HCT116 (cell line): ENCODE data around the gene RAD18. TPM values are rescaled to one million over a fixed set of nuclear protein-coding genes. Genes with fewer than 3 reads are reported as not detected.

Source experiments
- ATAC-seq: fragments of 200-7000 bp; cut with Tn5 transposase; 2 replicates; pipeline ENCODE4 v1.9.1; 2020; ENCODE audit warnings: mild to moderate bottlenecking, moderate library complexity
- BruUV-seq: library from RNA; stranded (reverse); fragments of 400-500 nt; replicated peaks from 2 replicates; lab custom pipeline; 2021; lab: Mats Ljungman, UMichigan
- CTCF ChIA-PET: fragments of 300-600 bp; sonication (Branson Sonifier 250); formaldehyde crosslinking; loops from one replicate; lab custom pipeline; 2021; ENCODE audit warnings: antibody characterized with exemption; lab: Charles Lee
- POLR2A ChIA-PET: fragments of 300-600, 350-600 bp; sonication (Branson Sonifier 250); formaldehyde crosslinking; loops from one replicate; lab custom pipeline; 2021; ENCODE audit warnings: antibody characterized with exemption; lab: Charles Lee
- RAD21 ChIA-PET, 2 experiments: fragments of 300-600 bp; sonication (Branson Sonifier 250); formaldehyde crosslinking; loops; one replicate each; lab custom pipeline; 2023; ENCODE audit warnings: low total read pairs in 2 of 2; ENCODE audit not compliant: uncharacterized antibody in 2 of 2, unreplicated experiment in 2 of 2, low non-redundant PET in 1 of 2; lab: Charles Lee
- DNase-seq: peaks from one replicate; pipeline ENCODE4 v3.0.0-alpha.2; 2010; ENCODE audit warnings: low read depth, low spot score
- H2AFZ ChIP-seq: fragments of 200-600 bp; shearing (Covaris generic), sonication (generic); 2 replicates; pipeline ENCODE4 v1.6.1; 2017; ENCODE audit warnings: low read depth, mixed run types, mixed read lengths, antibody characterized with exemption, low read length; ENCODE audit not compliant: poor library complexity, severe bottlenecking
- H3K27ac ChIP-seq: 2 replicates; pipeline ENCODE4 v1.5.1; 2012; ENCODE audit warnings: low read depth, low read length
- H3K27me3 ChIP-seq: fragments of 200-600 bp; sonication (generic); 2 replicates; pipeline ENCODE4 v1.6.1; 2016; ENCODE audit warnings: mixed run types, low read length, mixed read lengths; ENCODE audit not compliant: insufficient read depth
- H3K36me3 ChIP-seq, 2 experiments: fragments of 200-500 bp in 1 of 2; fragments of 200-600 bp in 1 of 2; sonication (Bioruptor generic) in 1 of 2; sonication (generic) in 1 of 2; 2 replicates each; pipeline versions ENCODE4 v1.5.1 to v1.6.1; 2014 to 2016; ENCODE audit warnings: low read length in 2 of 2, inconsistent platforms in 1 of 2, mixed read lengths in 1 of 2, mixed run types in 1 of 2; ENCODE audit not compliant: insufficient read depth in 2 of 2, control insufficient read depth in 1 of 2
- H3K4me1 ChIP-seq, 2 experiments: fragments of 200-600 bp in 1 of 2; sonication (generic) in 1 of 2; 2 replicates each; pipeline versions ENCODE4 v1.5.1 to v1.6.1; 2012 to 2017; ENCODE audit warnings: low read length in 2 of 2, inconsistent platforms in 1 of 2, mild to moderate bottlenecking in 1 of 2, mixed read lengths in 1 of 2, mixed run types in 1 of 2, moderate library complexity in 1 of 2; ENCODE audit not compliant: insufficient read depth in 2 of 2, control insufficient read depth in 1 of 2
- H3K4me2 ChIP-seq: fragments of 200-600 bp; sonication (generic); 2 replicates; pipeline ENCODE4 v1.6.1; 2017; ENCODE audit warnings: mixed run types, low read length, mixed read lengths
- H3K4me3 ChIP-seq, 2 experiments: fragments of 200-600 bp in 1 of 2; sonication (generic) in 1 of 2; replicated peaks in 1 of 2; 2 replicates each; pipeline ENCODE4 v1.5.1; 2011 to 2016; ENCODE audit warnings: low read length in 2 of 2, control low read depth in 1 of 2, low read depth in 1 of 2, mild to moderate bottlenecking in 1 of 2, mixed read lengths in 1 of 2, mixed run types in 1 of 2
- H3K79me2 ChIP-seq: fragments of 200-600 bp; sonication (generic); 2 replicates; pipeline ENCODE4 v1.6.1; 2017; ENCODE audit warnings: mild to moderate bottlenecking, mixed run types, low read length, moderate library complexity, mixed read lengths; ENCODE audit not compliant: insufficient read depth
- H3K9ac ChIP-seq: fragments of 200-600 bp; sonication (generic); 2 replicates; pipeline ENCODE4 v1.6.1; 2016; ENCODE audit warnings: low read length, mixed read lengths
- H3K9me2 ChIP-seq: fragments of 200-600 bp; sonication (generic), shearing (Covaris generic); 2 replicates; pipeline ENCODE4 v1.6.1; 2017; ENCODE audit warnings: mixed run types, mild to moderate bottlenecking, moderate library complexity; ENCODE audit not compliant: insufficient read depth
- H3K9me3 ChIP-seq, 2 experiments: fragments of 200-500 bp in 1 of 2; fragments of 200-600 bp in 1 of 2; sonication (Bioruptor generic) in 1 of 2; sonication (generic) in 1 of 2; 2 replicates each; pipeline ENCODE4 v1.6.1; 2014 to 2017; ENCODE audit warnings: low read length in 2 of 2, mixed read lengths in 2 of 2, inconsistent platforms in 1 of 2, low read depth in 1 of 2, mild to moderate bottlenecking in 1 of 2, mixed run types in 1 of 2, moderate library complexity in 1 of 2; ENCODE audit not compliant: control insufficient read depth in 1 of 2, insufficient read depth in 1 of 2
- H4K20me1 ChIP-seq: fragments of 200-600 bp; sonication (generic), shearing (Covaris generic); 2 replicates; pipeline ENCODE4 v1.6.1; 2017; ENCODE audit warnings: mixed run types, mild to moderate bottlenecking, moderate library complexity; ENCODE audit not compliant: insufficient read depth
- ATF3 ChIP-seq: IDR thresholded peaks from 2 replicates; pipeline ENCODE4 v1.6.1; 2012
- CEBPB ChIP-seq: IDR thresholded peaks from 2 replicates; pipeline ENCODE4 v1.6.1; 2012; ENCODE audit warnings: low read depth
- CTCF ChIP-seq, 3 experiments: fragments of 200-600 bp in 1 of 3; sonication (generic) in 1 of 3; IDR thresholded peaks in 2 of 3; conservative IDR thresholded peaks in 1 of 3; 2 replicates each; pipeline ENCODE4 v1.5.1; 2012 to 2017; ENCODE audit warnings: low read depth in 2 of 3, low read length in 2 of 3, antibody characterized with exemption in 1 of 3, borderline replicate concordance in 1 of 3, control low read depth in 1 of 3, mild to moderate bottlenecking in 1 of 3, mixed read lengths in 1 of 3, mixed run types in 1 of 3, moderate library complexity in 1 of 3; ENCODE audit not compliant: insufficient read depth in 1 of 3
- EGR1 ChIP-seq: IDR thresholded peaks from 2 replicates; pipeline ENCODE4 v1.6.1; 2012; ENCODE audit warnings: low read depth
- ELF1 ChIP-seq: IDR thresholded peaks from 2 replicates; pipeline ENCODE4 v1.6.1; 2012; ENCODE audit warnings: low read depth, borderline replicate concordance
- EZH2 ChIP-seq: fragments of 200-600 bp; sonication (generic); IDR thresholded peaks from 2 replicates; pipeline ENCODE4 v1.6.1; 2017; ENCODE audit warnings: antibody characterized with exemption, mixed run types
- FOSL1 ChIP-seq: IDR thresholded peaks from 2 replicates; pipeline ENCODE4 v1.6.1; 2012; ENCODE audit warnings: low read depth
- JUND ChIP-seq: IDR thresholded peaks from 2 replicates; pipeline ENCODE4 v1.6.1; 2012
- MAX ChIP-seq: IDR thresholded peaks from 2 replicates; pipeline ENCODE4 v1.6.1; 2012
- POLR2A ChIP-seq: IDR thresholded peaks from 2 replicates; pipeline ENCODE4 v1.7.0; 2011; ENCODE audit warnings: borderline replicate concordance; ENCODE audit not compliant: insufficient read depth, insufficient read length; ENCODE audit errors: extremely low read depth
- POLR2AphosphoS5 ChIP-seq: IDR thresholded peaks from 2 replicates; pipeline ENCODE4 v1.6.1; 2011; ENCODE audit warnings: mild to moderate bottlenecking, low read depth, low read length, moderate library complexity
- RAD21 ChIP-seq: IDR thresholded peaks from 2 replicates; pipeline ENCODE4 v1.6.1; 2012; ENCODE audit warnings: low read depth, mild to moderate bottlenecking
- REST ChIP-seq: IDR thresholded peaks from 2 replicates; pipeline ENCODE4 v1.6.1; 2012; ENCODE audit warnings: low read depth
- SIN3A ChIP-seq: IDR thresholded peaks from 2 replicates; pipeline ENCODE4 v1.6.1; 2012; ENCODE audit warnings: low read depth
- SP1 ChIP-seq: IDR thresholded peaks from 2 replicates; pipeline ENCODE4 v1.6.1; 2012; ENCODE audit warnings: low read depth
- SRF ChIP-seq: IDR thresholded peaks from 2 replicates; pipeline ENCODE4 v1.6.1; 2012; ENCODE audit warnings: low read depth
- TCF7L2 ChIP-seq: IDR thresholded peaks from 2 replicates; pipeline ENCODE4 v1.7.0; 2011; ENCODE audit warnings: borderline replicate concordance, inconsistent platforms; ENCODE audit not compliant: insufficient read depth, insufficient read length; ENCODE audit errors: extremely low read depth
- YY1 ChIP-seq: IDR thresholded peaks from 2 replicates; pipeline ENCODE4 v1.6.1; 2011; ENCODE audit warnings: low read length, low read depth, moderate library complexity, mild to moderate bottlenecking; ENCODE audit not compliant: insufficient replicate concordance; ENCODE audit errors: extremely low read depth
- ZBTB33 ChIP-seq: IDR thresholded peaks from 2 replicates; pipeline ENCODE4 v1.6.1; 2011; ENCODE audit warnings: mild to moderate bottlenecking, low read length, moderate library complexity; ENCODE audit not compliant: insufficient replicate concordance; ENCODE audit errors: extremely low read depth
- ZFX ChIP-seq: fragments of 450-650 bp; IDR thresholded peaks from 2 replicates; pipeline ENCODE4 v1.6.1; 2017
- intact Hi-C: fragments of 100-400 bp; cut with micrococcal nuclease; formaldehyde crosslinking; loops from 2 replicates; pipeline ENCODE4 v1.10.0; 2022
- total RNA-seq: library from RNA; stranded (reverse); gene quantifications from one replicate; pipeline ENCODE4 v1.2.1, GENCODE V29; 2021; ENCODE audit not compliant: unreplicated experiment

Gene RAD18
- total RNA-seq, 1 experiment from 2014 or later: 28.7 TPM

- H2AFZ ChIP-seq: no peak overlapping the region
- no peaks in the 10 kb centered on the region; the same call in 1 of the 2 replicates for H3K9me2 ChIP-seq
- no peak for ATAC-seq
- no TSS peak for BruUV-seq
- no peak overlapping the region for H3K9ac ChIP-seq
- ChIA-PET RAD21 (no interaction called here), CTCF (no interaction called here), POLR2A (no interaction called here)
- H3K27me3 ChIP-seq: peaks cover 9% of the 10 kb centered on the region
- peaks cover 0 to 4% of the 10 kb centered on the region in 2 experiments; a peak in 1 of 4 replicates for H3K9me3 ChIP-seq
- no peaks in the 10 kb centered on the region for H3K79me2 ChIP-seq
- intact Hi-C loops: no loop called here
- H3K4me2 ChIP-seq: no peak overlapping the region
- H3K4me3 ChIP-seq: no peak overlapping the region
- H4K20me1 ChIP-seq: no peaks in the 10 kb centered on the region
- TF ChIP-seq ZFX (no peak), POLR2AphosphoS5 (no peak), SIN3A (no peak), CEBPB (no peak), FOSL1 (no peak), ZBTB33 (no peak), TCF7L2 (no peak), REST (no peak), EGR1 (no peak), YY1 (no peak), SRF (no peak), POLR2A (no peak), ATF3 (no peak), EZH2 (no peak), MAX (no peak), ELF1 (no peak), CTCF (IDR thresholded peaks at IDR 0.05 in 2 of 3, conservative IDR thresholded peaks at IDR 0.05 in 1 of 3; ENCODE audit: borderline replicate concordance in 1 of 3, insufficient read depth in 1 of 3, low read depth in 2 of 3, low read length in 2 of 3) (no peak), JUND (no peak), SP1 (no peak), RAD21 (no peak)
- no peak for DNase-seq
- H3K36me3 ChIP-seq: no peaks in the 10 kb centered on the region
- H3K27ac ChIP-seq: no peak overlapping the region
- no peaks in the 10 kb centered on the region for H3K4me1 ChIP-seq
These were observed 20.3 kb upstream of the RAD18 start for GRCh38 chr3:8983591-8983990.
